Hindlimb muscle (tissue), 1 donor: Measurements from ENCODE around the gene FBXO41. TPM values are rescaled to one million over a fixed set of nuclear protein-coding genes. Genes with fewer than 3 reads are reported as not detected.

Experiments used
- DNase-seq: peaks from one replicate; pipeline ENCODE4 v3.0.0-alpha.2; 2013
- polyA plus RNA-seq: library from polyadenylated mRNA; unstranded; fragments of 120-200 nt; gene quantifications from one replicate; pipeline ENCODE4 v1.2.1, GENCODE V29; 2013; ENCODE audit not compliant: insufficient read length

FBXO41 gene
- polyA plus RNA-seq, 1 donor, result 0.23 TPM

DNA sequence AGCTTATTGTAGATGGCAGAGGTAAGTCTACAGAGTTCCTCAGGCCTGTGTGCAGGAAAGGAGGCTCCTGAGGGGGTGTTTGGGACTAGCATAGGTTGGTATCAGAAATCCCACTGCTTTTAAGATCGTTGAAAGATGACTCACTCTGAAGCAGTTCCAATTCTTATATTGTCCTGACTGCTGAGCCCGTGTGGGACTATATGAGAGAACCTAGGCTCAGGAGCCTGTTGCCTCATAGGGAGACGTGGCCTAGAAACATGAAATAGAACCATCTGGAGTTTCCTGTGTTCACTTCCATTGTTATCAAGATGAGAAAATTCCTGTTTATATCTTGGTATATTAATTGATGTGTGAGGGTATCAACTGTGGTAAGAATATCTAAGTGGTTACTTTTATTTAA, 44.5 kb downstream of the FBXO41 start:
- no peak for DNase-seq

DNA sequence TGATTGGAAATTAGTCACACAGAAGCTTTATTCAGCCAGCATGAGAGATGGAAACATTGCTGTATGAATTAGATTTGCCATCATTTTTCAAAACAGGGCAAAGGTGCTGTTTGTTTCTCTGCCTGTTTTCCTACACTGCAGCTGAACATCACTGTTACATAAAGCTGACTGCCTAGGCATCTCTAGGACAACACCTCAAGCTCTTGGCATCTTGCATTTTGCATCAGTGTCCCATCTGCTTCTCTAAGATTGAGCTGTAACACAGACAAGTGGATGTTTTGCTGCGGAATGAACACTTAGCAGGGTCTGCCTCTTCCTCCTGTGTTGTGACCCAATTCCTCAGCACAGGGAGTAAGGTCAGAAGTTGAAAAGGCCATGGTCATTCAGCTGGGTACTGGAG, 45.3 kb downstream of the FBXO41 start:
- no peak for DNase-seq

DNA sequence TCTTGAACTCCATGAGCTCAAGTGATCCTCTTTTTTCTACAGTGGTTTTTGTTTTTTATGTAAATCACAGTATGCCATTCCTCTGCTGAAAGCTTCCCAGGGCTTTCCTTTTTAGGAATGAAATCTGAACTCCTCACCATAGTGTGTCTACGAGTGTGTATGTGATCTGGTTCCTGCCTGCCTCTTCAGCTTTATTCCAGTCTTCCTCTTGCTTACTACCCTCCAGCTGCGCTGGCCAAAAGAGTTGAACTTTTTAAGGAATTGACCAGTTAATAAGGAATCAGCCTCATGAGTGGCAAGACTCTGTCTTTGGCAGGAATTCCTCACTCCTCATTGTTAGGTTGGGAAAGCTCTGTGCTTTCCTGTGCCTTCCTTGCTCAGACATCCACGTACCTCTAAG, 46.1 kb downstream of the FBXO41 start:
- DNase-seq, result no peak

GRCh38 chr2:73237168-73237567, 47.1 kb downstream of the FBXO41 start:
- no peak for DNase-seq

GRCh38 chr2:73235315-73236028, 48.8 kb downstream of the FBXO41 start:
- DNase-seq, result no peak

DNA sequence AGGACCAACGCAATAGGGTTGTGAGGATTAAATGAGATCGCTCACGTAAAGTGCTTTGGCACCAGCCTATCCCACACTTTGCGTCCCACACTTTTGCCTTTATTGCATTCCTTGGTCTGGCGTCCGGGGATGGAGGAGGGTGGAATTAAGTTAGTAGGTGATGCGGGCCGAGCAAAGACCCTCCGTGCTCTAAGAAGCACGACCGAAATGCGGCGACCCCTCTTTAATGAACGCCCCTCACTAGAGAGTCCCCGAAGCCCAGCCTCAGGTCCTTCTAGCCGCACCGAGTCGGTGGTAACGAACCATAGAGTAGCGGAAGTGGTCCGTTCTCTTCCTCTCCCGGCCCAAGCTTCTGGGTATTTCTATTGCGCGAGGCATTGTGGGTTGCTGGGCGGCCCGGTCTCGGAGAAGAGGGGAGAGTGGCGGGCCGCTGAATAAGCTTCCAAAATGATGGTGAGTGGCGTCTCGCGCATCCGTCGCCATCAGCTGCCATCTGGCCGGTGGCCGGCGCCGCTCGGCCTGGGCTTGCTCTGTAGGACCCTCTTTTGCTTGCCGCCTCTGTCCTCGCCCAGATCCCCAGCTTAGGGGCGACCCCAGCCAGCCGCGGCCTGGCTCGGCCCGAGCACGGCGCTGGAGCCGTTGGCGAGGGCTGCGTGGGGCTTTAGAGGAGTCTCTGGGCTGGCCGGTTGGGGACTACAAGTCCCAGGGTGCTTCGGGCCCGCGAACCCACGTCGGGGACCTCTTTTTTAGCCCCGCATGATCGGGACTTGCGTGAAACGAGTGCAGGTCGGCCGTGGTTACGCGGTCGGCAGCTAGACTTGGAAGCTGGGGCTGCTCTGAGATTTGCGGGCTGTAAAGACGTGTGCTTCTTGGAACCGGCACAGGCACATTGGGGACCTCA, 50.1 kb downstream of the FBXO41 start, which contains the start of gene CCT7:
TSS of gene CCT7 (plus strand) at position 377 of the 901 bp plus-strand sequence. CDS start at position 448, 71 bp downstream.
- peak; percentile 92 for DNase-seq

DNA sequence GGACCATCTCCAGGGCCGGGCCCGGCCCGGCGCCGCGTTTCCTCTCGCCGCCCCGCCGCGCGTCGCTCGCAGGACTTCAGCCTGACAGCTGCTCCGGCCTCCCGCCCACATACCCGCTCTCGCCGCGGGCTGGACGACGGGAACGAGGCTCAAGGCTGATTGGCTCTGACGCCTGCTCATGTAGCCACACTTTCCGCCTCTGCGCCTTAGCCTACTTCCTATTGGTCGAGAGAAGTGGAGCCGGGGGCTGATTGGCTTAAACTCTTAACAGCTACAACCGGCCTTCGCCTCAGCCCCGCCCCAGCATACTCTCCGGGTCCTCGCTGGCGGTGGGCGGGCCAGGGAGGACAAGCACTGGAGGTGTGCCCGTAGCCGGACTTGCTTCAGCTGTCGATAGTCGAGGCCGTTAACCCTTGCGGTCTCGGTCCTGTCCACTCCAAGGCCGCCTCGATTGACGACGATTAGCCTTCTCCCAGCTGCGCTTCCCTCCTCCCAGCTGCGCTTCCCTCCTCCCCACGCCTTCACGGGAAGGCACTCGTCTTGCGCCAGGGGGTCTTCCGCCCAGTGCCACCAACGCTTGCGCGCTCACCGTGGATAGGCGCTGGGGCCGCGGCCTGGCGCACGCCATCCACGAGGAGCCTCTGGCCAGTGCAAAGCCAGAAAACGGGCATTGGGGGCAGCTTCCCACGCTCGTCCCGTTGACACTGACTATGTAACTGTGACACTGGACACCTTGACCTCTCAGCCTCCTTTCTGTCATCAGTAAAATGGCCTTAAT, 50.9 kb downstream of the FBXO41 start, which contains the start of gene PRADC1:
TSS of gene PRADC1 (minus strand) at position 86 of the 778 bp plus-strand sequence. CDS start at position 7, 79 bp downstream.
- DNase-seq, result peak; percentile 99

- DNase-seq, result no peak
Observed at GRCh38 chr2:73232403-73233153, 51.7 kb downstream of the FBXO41 start.

GRCh38 chr2:73228631-73229030, 55.6 kb downstream of the FBXO41 start:
- no peak for DNase-seq

DNA sequence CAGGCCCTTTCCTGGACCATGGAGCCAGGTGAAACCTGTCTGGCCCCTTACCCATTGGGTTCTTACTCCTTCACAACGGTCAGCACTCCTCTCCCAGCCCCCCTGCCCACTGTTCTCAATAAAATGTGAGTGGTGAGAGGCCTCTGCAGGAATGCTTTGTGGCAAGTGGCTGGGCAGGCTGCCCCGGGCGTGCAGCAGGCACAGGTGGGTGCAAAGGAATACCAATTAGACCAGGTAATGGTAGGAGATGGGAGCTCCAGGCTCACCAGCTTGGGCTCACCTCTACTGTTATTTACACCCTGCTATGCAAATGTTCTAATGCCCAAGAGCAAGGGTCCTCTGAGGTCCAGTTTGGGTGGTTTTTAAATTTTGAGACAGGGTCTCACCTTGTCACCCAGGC, 57.2 kb downstream of the FBXO41 start:
- no peak for DNase-seq

- no peak for DNase-seq
Observed at GRCh38 chr2:73225513-73226360, 58.5 kb downstream of the FBXO41 start.

DNA sequence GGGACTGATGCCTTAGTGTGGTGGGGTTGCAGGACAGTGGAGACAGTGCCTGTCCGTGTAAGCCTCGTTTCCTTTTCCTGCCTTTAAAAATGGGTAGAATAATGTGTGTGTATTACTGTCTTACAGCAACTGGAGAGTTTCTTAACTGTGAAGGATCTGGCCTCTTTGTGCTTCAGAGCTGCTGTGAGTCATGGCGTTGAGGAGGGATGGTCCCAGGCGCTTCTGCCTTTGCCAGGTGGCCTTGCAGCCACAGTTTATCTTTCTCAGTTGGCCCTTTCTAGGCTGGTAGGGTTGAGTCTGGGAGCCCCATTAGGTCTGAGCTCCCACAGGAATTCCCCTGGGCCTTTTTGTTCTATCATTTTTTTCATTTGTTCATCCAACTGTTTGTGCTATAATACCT, 60.5 kb downstream of the FBXO41 start:
- no peak for DNase-seq

DNA sequence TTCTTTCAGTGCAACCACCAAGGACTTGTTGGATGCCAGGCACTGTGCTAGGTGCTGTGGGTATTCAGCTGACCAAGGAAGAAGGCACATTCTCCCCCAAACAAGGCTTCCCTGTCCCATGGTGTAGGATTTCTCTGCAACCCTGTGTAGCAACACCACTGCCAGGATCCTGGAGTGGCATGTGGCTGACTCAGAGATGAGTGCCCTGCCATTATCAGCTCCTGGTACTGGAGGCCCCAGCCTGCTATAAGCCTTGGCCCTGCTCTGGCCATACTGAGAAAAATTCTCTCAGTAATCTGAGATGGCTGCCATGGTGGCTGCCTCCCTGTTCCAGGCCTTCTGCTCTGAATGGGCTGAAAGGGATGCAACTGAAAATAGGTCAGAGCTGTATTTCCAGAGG, 66.0 kb downstream of the FBXO41 start:
- no peak for DNase-seq

DNA sequence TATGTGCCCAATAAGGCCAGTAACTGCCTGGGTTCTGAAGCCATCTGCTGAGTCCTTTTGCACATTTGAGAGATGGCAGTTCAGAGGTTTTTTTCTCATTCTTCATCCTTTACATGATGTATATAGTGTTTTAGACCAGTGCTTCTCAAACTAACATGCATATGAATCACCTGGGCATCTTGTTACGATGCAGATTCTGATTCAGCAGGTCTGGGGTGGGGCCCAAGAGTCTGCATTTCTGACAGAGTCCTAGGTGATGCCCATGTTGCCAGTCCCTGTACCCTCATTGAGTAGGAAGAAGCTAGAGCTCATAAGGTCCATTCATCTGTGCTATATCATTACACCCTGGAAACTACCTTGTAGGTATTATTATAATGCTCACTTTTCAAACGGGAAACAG, 66.5 kb downstream of the FBXO41 start:
- no peak for DNase-seq

DNA sequence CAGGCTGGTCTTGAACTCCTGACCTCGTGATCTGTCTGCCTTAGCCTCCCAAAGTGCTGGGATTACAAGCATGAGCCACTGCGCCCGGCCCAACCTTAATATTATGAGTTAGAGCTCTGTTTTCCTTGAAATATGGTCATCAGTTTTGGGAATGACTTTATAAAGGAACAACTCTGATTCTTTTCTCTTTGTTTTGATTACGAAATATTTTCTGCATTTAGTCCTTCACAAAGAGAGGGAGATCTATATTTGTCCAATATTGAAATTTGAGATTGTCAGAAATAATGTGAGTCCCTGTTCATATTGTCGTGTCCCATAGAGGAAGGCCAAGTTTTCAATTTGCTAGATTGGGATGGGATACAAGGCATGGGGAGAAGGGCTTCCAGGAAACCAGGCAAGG, 67.1 kb downstream of the FBXO41 start:
- DNase-seq, result no peak

GRCh38 chr2:73215254-73215653, 69.0 kb downstream of the FBXO41 start:
- no peak for DNase-seq

DNA sequence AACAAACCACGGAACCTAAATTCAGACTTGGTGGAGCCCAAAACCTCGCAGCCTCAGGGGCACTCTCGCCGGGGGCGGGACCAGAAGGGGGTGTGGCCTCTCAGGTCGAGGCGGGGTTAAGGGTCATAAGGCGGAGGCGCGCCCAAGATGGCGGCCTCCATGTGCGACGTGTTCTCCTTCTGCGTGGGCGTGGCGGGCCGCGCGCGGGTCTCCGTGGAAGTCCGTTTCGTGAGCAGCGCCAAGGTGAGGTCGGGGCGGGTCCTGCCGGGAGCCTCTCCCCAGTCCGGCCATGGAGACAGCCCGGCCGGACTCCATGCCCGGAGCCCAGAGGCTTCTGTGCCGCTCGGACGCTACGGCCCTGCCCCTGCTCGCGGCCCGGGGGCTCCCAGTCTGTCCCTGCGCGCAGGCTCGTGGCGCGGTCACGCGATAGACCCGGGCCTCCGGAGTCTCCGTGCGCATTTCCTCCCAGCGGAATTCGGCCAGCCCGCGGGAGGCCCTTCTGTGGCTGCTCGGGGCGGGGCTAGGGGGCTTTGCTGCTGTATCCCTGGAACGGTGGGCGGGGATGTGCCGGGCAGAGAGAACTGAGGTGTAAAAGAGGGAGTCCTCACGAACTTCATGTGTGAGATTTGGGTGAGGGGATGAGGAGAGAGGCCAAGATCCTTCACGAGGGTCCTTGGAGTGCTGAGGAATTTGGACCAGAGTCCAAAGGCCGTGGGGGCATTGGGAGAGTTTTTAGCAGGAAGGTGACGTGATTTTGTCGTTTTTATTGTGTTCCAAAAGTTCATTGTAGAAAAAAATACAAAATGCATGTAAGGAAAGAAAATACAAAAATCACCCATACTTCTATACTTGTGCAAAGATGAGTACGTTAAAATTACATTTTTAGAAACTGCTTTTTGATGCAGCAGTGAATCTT, 69.9 kb downstream of the FBXO41 start, which contains the start of gene SMYD5:
TSS of gene SMYD5 (plus strand) at position 126 of the 916 bp plus-strand sequence. CDS start at position 148, 22 bp downstream.
- peak; percentile 82 for DNase-seq

DNA sequence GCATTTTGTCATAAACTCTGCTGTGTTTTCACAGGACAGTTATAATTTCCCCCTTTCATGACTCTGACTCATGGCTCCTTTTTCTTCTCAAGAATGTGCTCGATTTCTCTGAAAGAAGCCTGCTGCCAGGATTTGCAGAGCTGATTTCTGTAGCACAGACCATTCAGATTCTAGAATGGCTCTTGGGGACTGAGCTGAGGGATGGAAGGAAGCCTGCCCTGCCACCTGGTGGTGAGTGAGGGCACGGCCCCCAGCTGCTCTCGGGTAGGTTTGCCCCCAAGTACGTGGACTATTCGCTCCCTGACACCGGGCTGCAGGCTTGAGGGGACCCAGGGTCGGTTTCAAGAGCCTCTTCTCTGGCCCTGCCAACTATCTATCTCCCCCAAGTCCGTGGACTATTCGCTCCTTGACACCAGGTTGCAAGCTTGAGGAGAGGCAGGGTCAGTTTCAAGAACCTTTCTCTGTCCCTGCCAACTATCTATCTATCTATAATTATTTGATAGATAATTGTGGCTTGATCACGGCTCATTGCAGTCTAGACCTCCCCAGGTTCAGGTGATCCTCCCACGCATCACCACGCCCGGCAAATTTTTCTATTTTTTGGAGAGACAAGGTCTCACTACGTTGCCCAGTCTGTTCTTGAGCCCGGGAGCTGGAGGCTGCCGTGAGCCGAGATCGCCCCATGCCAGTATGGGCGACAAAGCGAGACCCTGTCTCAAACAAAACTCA, 71.7 kb downstream of the FBXO41 start:
- peak; percentile 44 for DNase-seq

DNA sequence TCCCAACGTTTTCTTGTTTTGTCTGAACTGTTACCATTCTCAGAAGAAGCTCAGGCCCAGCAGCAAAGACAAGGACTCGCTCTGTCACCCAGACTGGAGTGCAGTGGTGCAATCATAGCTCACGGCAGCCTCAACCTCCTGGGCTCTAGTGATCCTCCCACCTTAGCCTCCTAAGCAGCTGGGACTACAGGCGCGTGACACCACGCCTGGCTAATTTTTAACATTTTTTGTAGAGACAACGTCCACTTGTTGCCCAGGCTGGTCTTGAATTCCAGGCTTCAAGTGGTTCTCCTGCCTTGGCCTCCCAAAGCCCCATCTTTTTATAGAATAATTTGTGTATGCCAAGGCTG, 72.2 kb downstream of the FBXO41 start:
- no peak for DNase-seq
